H9 (cell line): ENCODE results near the gene ABCB8. TPM values are rescaled to one million over a fixed set of nuclear protein-coding genes. Genes with fewer than 3 reads are reported as not detected.

Source experiments
- DNase-seq: peaks from one replicate; pipeline ENCODE4 v3.0.0-alpha.2; 2017
- H2AFZ ChIP-seq: one replicate; pipeline ENCODE4 v1.6.1; 2013; ENCODE audit warnings: mild to moderate bottlenecking, low read length, control low read depth, moderate library complexity
- H2AK5ac ChIP-seq: 2 replicates; pipeline ENCODE4 v1.6.1; 2013; ENCODE audit warnings: low read length, control low read depth, mixed read lengths; ENCODE audit not compliant: insufficient read length
- H2BK120ac ChIP-seq: one replicate; pipeline ENCODE4 v1.6.1; 2013; ENCODE audit warnings: low read depth, mild to moderate bottlenecking, low read length, control low read depth, inconsistent platforms; ENCODE audit not compliant: poor library complexity, severe bottlenecking
- H2BK12ac ChIP-seq: 2 replicates; pipeline ENCODE4 v1.6.1; 2013; ENCODE audit warnings: low read length, control low read depth, mixed read lengths, low read depth; ENCODE audit not compliant: insufficient read length
- H2BK15ac ChIP-seq: 2 replicates; pipeline ENCODE4 v1.6.1; 2013; ENCODE audit warnings: low read depth, low read length, control low read depth
- H2BK20ac ChIP-seq: one replicate; pipeline ENCODE4 v1.6.1; 2013; ENCODE audit warnings: low read depth, mild to moderate bottlenecking, low read length, control low read depth, inconsistent platforms; ENCODE audit not compliant: poor library complexity, severe bottlenecking
- H2BK5ac ChIP-seq: 2 replicates; pipeline ENCODE4 v1.6.1; 2013; ENCODE audit warnings: low read length, control low read depth, mixed read lengths; ENCODE audit not compliant: insufficient read length
- H3K14ac ChIP-seq: 2 replicates; pipeline ENCODE4 v1.6.1; 2013; ENCODE audit warnings: low read length, control low read depth; ENCODE audit not compliant: insufficient read depth
- H3K18ac ChIP-seq: 2 replicates; pipeline ENCODE4 v1.6.1; 2013; ENCODE audit warnings: low read depth, mild to moderate bottlenecking, mixed read lengths, low read length, control low read depth; ENCODE audit not compliant: insufficient read length
- H3K23ac ChIP-seq: 2 replicates; pipeline ENCODE4 v1.6.1; 2013; ENCODE audit warnings: low read length, control low read depth, mixed read lengths, low read depth; ENCODE audit not compliant: insufficient read length
- H3K23me2 ChIP-seq: 2 replicates; pipeline ENCODE4 v1.6.1; 2013; ENCODE audit warnings: low read depth, mild to moderate bottlenecking, mixed read lengths, low read length, control low read depth; ENCODE audit not compliant: insufficient read length, poor library complexity, severe bottlenecking
- H3K27ac ChIP-seq: 2 replicates; pipeline ENCODE4 v1.5.1; 2013; ENCODE audit warnings: low read length, control low read depth, mixed read lengths, low read depth; ENCODE audit not compliant: insufficient read length
- H3K27me3 ChIP-seq: 2 replicates; pipeline ENCODE4 v1.6.1; 2013; ENCODE audit warnings: low read length, control low read depth, inconsistent platforms; ENCODE audit not compliant: insufficient read depth
- H3K4ac ChIP-seq: 2 replicates; pipeline ENCODE4 v1.6.1; 2013; ENCODE audit warnings: low read depth, mild to moderate bottlenecking, control low read depth, inconsistent platforms, low read length, moderate library complexity
- H3K4me1 ChIP-seq: 2 replicates; pipeline ENCODE4 v1.6.1; 2013; ENCODE audit warnings: low read length, control low read depth, inconsistent platforms; ENCODE audit not compliant: insufficient read depth
- H3K4me2 ChIP-seq: 2 replicates; pipeline ENCODE4 v1.6.1; 2013; ENCODE audit warnings: low read length, control low read depth, mixed read lengths; ENCODE audit not compliant: insufficient read length, insufficient read depth
- H3K56ac ChIP-seq: 2 replicates; pipeline ENCODE4 v1.6.1; 2013; ENCODE audit warnings: low read depth, mild to moderate bottlenecking, mixed read lengths, low read length, control low read depth; ENCODE audit not compliant: insufficient read length
- H3K79me1 ChIP-seq: 2 replicates; pipeline ENCODE4 v1.6.1; 2013; ENCODE audit warnings: low read depth, mild to moderate bottlenecking, moderate library complexity, low read length, control low read depth, inconsistent platforms; ENCODE audit not compliant: insufficient read depth, poor library complexity, severe bottlenecking
- H3K79me2 ChIP-seq: 2 replicates; pipeline ENCODE4 v1.6.1; 2013; ENCODE audit warnings: low read length, control low read depth, inconsistent platforms; ENCODE audit not compliant: insufficient read depth
- H3K9ac ChIP-seq: 2 replicates; pipeline ENCODE4 v1.6.1; 2013; ENCODE audit warnings: low read length, control low read depth, mixed read lengths; ENCODE audit not compliant: insufficient read length; ENCODE audit errors: extremely low read depth
- H3K9me3 ChIP-seq: one replicate; pipeline ENCODE4 v1.6.1; 2013; ENCODE audit warnings: low read depth, low read length, inconsistent platforms; ENCODE audit not compliant: control insufficient read depth
- H3T11ph ChIP-seq: one replicate; pipeline ENCODE4 v1.6.1; 2013; ENCODE audit warnings: mild to moderate bottlenecking, low read length, control low read depth, inconsistent platforms
- H4K20me1 ChIP-seq: one replicate; pipeline ENCODE4 v1.6.1; 2013; ENCODE audit not compliant: control insufficient read depth, insufficient read length, insufficient read depth
- H4K5ac ChIP-seq: 2 replicates; pipeline ENCODE4 v1.6.1; 2013; ENCODE audit warnings: low read depth, mild to moderate bottlenecking, mixed read lengths, low read length, control low read depth; ENCODE audit not compliant: insufficient read length
- H4K8ac ChIP-seq: replicated peaks from 2 replicates; pipeline ENCODE4 v1.6.1; 2013; ENCODE audit warnings: low read length, control low read depth, mixed read lengths, low read depth; ENCODE audit not compliant: insufficient read length
- H4K91ac ChIP-seq: 2 replicates; pipeline ENCODE4 v1.6.1; 2013; ENCODE audit warnings: low read depth, mild to moderate bottlenecking, moderate library complexity, mixed read lengths, low read length, control low read depth; ENCODE audit not compliant: insufficient read length
- H3K27ac Mint-ChIP-seq, 3 experiments: 2 replicates in 2 of 3; 3 replicates in 1 of 3; pipeline ENCODE4 v1.8.0; 2020 to 2021; ENCODE audit warnings: mixed read lengths in 3 of 3, mild to moderate bottlenecking in 1 of 3, moderate library complexity in 1 of 3
- H3K27me3 Mint-ChIP-seq: 2 replicates; pipeline ENCODE4 v1.8.0; 2021; ENCODE audit warnings: low read depth, mild to moderate bottlenecking, moderate library complexity, mixed read lengths
- H3K36me3 Mint-ChIP-seq, 3 experiments: 2 replicates in 2 of 3; 3 replicates in 1 of 3; pipeline ENCODE4 v1.8.0; 2020 to 2021; ENCODE audit warnings: low read depth in 3 of 3, mixed read lengths in 3 of 3; ENCODE audit not compliant: insufficient read depth in 1 of 3
- H3K4me1 Mint-ChIP-seq, 2 experiments: 2 replicates each; pipeline ENCODE4 v1.8.0; 2020; ENCODE audit warnings: mixed read lengths in 2 of 2
- H3K4me3 Mint-ChIP-seq, 2 experiments: 2 replicates in 1 of 2; 3 replicates in 1 of 2; pipeline ENCODE4 v1.8.0; 2020 to 2021; ENCODE audit warnings: mild to moderate bottlenecking in 2 of 2, mixed read lengths in 2 of 2, moderate library complexity in 1 of 2
- H3K9me3 Mint-ChIP-seq, 2 experiments: 2 replicates in 1 of 2; 3 replicates in 1 of 2; pipeline ENCODE4 v1.8.0; 2020; ENCODE audit warnings: mild to moderate bottlenecking in 2 of 2, mixed read lengths in 2 of 2, moderate library complexity in 1 of 2
- CTCF ChIP-seq: fragments of 200-600 bp; sonication (generic); conservative IDR thresholded peaks from 3 replicates; pipeline ENCODE4 v1.8.0; 2021; ENCODE audit warnings: antibody characterized with exemption, mild to moderate bottlenecking
- WGBS: extraction: QIAGEN DNeasy Blood & Tissue Kit; methylation state at CpG from one replicate; pipeline ENCODE4 v1.1.7; 2013; ENCODE audit warnings: missing lambda C conversion rate, low lambda C conversion rate, mixed read lengths; ENCODE audit not compliant: insufficient read length; ENCODE audit errors: extremely low coverage; 5-methylcytosine and 5-hydroxymethylcytosine counted together
- total RNA-seq: library from RNA; stranded (reverse); gene quantifications from 2 replicates; pipeline ENCODE4 v1.2.1, GENCODE V29; 2021

The ABCB8 gene
- total RNA-seq, 1 experiment from 2014 or later, result 22.1 TPM

DNA sequence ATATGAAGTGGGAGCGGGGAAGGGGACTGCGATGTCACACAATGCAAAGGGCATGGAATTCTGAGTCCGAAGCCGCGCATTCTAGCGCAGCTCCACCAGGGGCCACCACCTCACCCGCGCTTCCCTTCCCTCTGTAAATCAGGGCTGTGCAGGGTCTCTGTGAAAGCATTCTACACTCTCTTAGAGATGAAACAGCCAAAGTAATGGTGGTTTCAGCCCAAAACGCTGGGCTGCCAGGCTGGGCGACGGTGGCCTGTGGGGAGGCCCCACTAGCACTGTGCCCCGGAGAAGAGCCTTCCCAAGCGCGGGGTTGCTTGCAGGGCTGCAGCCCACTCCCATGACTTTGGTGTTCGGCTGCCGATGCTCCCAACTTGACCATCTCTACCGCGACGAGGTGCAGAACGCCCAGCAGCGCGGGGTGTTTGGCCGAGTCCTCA, 15.3 kb upstream of the ABCB8 start:
- no peak overlapping the region for H3K27ac ChIP-seq
- no peak overlapping the region for H3K23ac ChIP-seq
- H2BK20ac ChIP-seq, result no peak overlapping the region
- H3K9me3 ChIP-seq, result no peaks in the 10 kb centered on the region
- H2BK15ac ChIP-seq, result no peak overlapping the region
- no peak overlapping the region for H3T11ph ChIP-seq
- no peak overlapping the region for H2BK5ac ChIP-seq
- peaks cover 55% of the 10 kb centered on the region for H3K27me3 Mint-ChIP-seq
- H3K79me2 ChIP-seq, result no peaks in the 10 kb centered on the region
- H3K4me3 Mint-ChIP-seq, result peak overlapping the region; percentile 33 to 74
- peaks cover 4 to 6% (median 6%) of the 10 kb centered on the region in 3 experiments; a peak in 6 of 7 replicates for H3K36me3 Mint-ChIP-seq
- H4K20me1 ChIP-seq, result no peaks in the 10 kb centered on the region
- peak overlapping the region; percentile 80 for H3K14ac ChIP-seq
- no peak overlapping the region for H3K56ac ChIP-seq
- peak overlapping the region; percentile 60 for H3K18ac ChIP-seq
- no peak overlapping the region for H2AFZ ChIP-seq
- H3K79me1 ChIP-seq, result no peaks in the 10 kb centered on the region
- no peak overlapping the region for H4K8ac ChIP-seq
- no peak overlapping the region for H4K5ac ChIP-seq
- no peak overlapping the region for H2AK5ac ChIP-seq
- H3K23me2 ChIP-seq, result peaks cover 4% of the 10 kb centered on the region
- no peaks in the 10 kb centered on the region; a peak in 1 of 5 replicates for H3K9me3 Mint-ChIP-seq
- DNase-seq, result peak; percentile 76
- H4K91ac ChIP-seq, result no peak overlapping the region
- H3K4me2 ChIP-seq, result peak overlapping the region; percentile 25
- peaks cover 4% of the 10 kb centered on the region; the same call in 1 of the 2 replicates for H3K4me1 ChIP-seq
- no peaks in the 10 kb centered on the region; the same call in 1 of the 2 replicates for H3K27me3 ChIP-seq
- no peak overlapping the region for H3K4ac ChIP-seq
- no peak overlapping the region for H3K9ac ChIP-seq
- H3K4me1 Mint-ChIP-seq, result peaks cover 23 to 53% of the 10 kb centered on the region in 2 experiments
- H3K27ac Mint-ChIP-seq, result no peak overlapping the region; a peak in 1 of 7 replicates
- TF ChIP-seq CTCF, result peak; percentile 74
- no CpG with 5 or more reads among the region's 23 CpGs for WGBS
- H2BK120ac ChIP-seq, result no peak overlapping the region
- H2BK12ac ChIP-seq, result no peak overlapping the region
